ENCODE measurements around the gene CPNE8.

- TF ChIP-seq EZH2 (IDR thresholded peaks at IDR 0.05; ENCODE audit: borderline replicate concordance, insufficient read depth, low read depth, low read length, poor library complexity, severe bottlenecking): no peak
- TF ChIP-seq CTCF (IDR thresholded peaks at IDR 0.05): no peak
These were observed 54.9 kb downstream of the CPNE8 start for GRCh38 chr12:38850461-38850860.

Data from B cell (primary cell).